Rectal smooth muscle tissue (tissue), 1 donor: ENCODE measurements around the gene VIPR2.
A peak's percentile ranks its signal among the peaks of the same experiment; 100 is the strongest.
"Not testable (repeated sequence)": the region's sequence is repeated elsewhere in the genome, so short reads cannot be mapped to it uniquely, and the experiment has no call there.

Source experiments
- H3K27ac ChIP-seq: one replicate; pipeline ENCODE4 v1.7.0; 2013; ENCODE audit warnings: low read depth, low read length, inconsistent platforms
- H3K27me3 ChIP-seq: one replicate; pipeline ENCODE4 v1.7.0; 2013; ENCODE audit warnings: low read length; ENCODE audit not compliant: control insufficient read depth, insufficient read depth
- H3K36me3 ChIP-seq: one replicate; pipeline ENCODE4 v1.7.0; 2013; ENCODE audit warnings: low read length; ENCODE audit not compliant: control insufficient read depth, insufficient read depth
- H3K4me1 ChIP-seq: one replicate; pipeline ENCODE4 v1.7.0; 2013; ENCODE audit warnings: low read length; ENCODE audit not compliant: control insufficient read depth, insufficient read depth
- H3K4me3 ChIP-seq: one replicate; pipeline ENCODE4 v1.7.0; 2013; ENCODE audit warnings: low read length
- H3K9ac ChIP-seq: one replicate; pipeline ENCODE4 v1.7.0; 2013; ENCODE audit warnings: low read length

The VIPR2 gene

DNA sequence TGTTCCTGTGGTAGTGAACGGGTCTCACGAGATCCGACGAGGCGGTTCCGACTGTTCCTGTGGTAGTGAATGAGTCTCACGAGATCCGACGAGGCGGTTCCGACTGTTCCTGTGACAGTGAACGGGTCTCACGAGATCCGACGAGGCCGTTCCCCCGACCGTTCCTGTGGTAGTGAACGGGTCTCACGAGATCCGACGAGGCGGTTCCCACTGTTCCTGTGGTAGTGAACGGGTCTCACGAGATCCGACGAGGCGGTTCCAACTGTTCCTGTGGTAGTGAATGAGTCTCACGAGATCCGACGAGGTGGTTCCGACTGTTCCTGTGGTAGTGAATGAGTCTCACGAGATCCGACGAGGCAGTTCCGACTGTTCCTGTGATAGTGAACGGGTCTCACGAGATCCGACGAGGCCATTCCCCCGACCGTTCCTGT, 43.0 kb downstream of the VIPR2 start:
- not testable (repeated sequence) for H3K27me3 ChIP-seq, H3K36me3 ChIP-seq, H3K9ac ChIP-seq, H3K27ac ChIP-seq, H3K4me3 ChIP-seq
- H3K4me1 ChIP-seq = peaks cover 18% of the 10 kb centered on the region

DNA sequence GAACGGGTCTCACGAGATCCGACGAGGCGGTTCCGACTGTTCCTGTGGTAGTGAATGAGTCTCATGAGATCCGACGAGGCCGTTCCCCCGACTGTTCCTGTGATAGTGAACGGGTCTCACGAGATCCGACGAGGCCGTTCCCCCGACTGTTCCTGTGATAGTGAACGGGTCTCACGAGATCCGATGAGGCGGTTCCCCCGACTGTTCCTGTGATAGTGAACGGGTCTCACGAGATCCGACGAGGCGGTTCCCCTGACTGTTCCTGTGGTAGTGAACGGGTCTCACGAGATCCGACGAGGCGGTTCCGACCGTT, 43.6 kb downstream of the VIPR2 start:
- H3K36me3 ChIP-seq, H3K27ac ChIP-seq, H3K9ac ChIP-seq, H3K27me3 ChIP-seq, H3K4me3 ChIP-seq: not testable (repeated sequence)
- peaks cover 19% of the 10 kb centered on the region for H3K4me1 ChIP-seq

DNA sequence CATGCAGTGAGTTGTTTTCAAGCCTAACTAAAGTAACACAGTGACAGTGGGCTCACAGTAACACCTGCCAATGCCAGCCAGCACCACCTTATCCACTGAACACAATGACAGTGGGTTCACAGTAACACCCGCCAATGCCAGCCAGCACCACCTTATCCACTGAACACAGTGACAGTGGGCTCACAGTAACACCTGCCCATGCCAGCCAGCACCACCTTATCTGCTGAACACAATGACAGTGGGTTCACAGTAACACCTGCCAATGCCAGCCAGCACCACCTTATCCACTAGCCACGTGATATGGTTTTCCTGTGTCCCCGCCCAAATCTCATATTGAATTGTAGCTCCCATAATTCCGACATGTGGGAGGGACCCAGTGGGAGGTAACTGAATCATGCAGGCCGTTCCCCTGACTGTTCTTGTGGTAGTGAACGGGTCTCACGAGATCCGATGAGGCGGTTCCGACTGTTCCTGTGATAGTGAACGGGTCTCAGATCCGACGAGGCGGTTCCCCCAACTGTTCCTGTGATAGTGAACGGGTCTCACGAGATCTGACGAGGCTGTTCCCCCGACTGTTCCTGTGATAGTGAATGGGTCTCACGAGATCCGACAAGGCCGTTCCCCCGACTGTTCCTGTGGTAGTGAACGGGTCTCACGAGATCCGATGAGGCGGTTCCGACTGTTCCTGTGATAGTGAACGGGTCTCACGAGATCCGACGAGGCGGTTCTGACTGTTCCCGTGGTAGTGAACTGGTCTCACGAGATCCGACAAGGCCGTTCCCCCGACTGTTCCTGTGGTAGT, 44.2 kb downstream of the VIPR2 start:
- not testable (repeated sequence) for H3K27me3 ChIP-seq, H3K36me3 ChIP-seq, H3K4me3 ChIP-seq, H3K9ac ChIP-seq, H3K27ac ChIP-seq
- peaks cover 20% of the 10 kb centered on the region for H3K4me1 ChIP-seq

DNA sequence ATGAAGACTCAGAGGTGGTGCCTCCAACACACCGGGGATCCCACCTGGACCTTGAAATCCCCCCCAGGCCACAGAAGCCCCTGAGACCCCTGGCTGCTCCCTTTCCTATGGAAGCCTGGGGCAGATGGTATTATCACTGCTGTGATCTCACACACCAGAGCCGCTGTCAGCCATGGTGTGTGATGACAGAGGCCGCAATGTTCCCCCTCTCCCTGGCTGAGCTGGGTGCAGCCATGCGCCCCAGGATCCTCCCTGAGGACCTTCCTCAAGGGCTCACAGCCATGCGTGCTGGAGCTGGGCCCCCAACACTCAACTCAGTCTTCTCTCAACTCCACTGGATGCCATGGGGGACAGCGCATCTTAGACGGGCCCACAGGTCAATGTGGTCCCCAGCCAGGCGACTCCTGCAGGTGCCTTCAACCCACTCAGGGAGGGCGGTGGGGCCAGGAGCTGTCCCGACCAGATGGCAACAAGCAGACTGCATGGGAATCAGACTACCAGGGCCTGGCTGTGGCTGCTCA, 44.9 kb downstream of the VIPR2 start:
- H3K9ac ChIP-seq = no peak overlapping the region
- no peaks in the 10 kb centered on the region for H3K36me3 ChIP-seq
- H3K4me1 ChIP-seq = peaks cover 20% of the 10 kb centered on the region
- no peak overlapping the region for H3K4me3 ChIP-seq
- no peaks in the 10 kb centered on the region for H3K27me3 ChIP-seq
- peak overlapping the region; percentile 21 for H3K27ac ChIP-seq

DNA sequence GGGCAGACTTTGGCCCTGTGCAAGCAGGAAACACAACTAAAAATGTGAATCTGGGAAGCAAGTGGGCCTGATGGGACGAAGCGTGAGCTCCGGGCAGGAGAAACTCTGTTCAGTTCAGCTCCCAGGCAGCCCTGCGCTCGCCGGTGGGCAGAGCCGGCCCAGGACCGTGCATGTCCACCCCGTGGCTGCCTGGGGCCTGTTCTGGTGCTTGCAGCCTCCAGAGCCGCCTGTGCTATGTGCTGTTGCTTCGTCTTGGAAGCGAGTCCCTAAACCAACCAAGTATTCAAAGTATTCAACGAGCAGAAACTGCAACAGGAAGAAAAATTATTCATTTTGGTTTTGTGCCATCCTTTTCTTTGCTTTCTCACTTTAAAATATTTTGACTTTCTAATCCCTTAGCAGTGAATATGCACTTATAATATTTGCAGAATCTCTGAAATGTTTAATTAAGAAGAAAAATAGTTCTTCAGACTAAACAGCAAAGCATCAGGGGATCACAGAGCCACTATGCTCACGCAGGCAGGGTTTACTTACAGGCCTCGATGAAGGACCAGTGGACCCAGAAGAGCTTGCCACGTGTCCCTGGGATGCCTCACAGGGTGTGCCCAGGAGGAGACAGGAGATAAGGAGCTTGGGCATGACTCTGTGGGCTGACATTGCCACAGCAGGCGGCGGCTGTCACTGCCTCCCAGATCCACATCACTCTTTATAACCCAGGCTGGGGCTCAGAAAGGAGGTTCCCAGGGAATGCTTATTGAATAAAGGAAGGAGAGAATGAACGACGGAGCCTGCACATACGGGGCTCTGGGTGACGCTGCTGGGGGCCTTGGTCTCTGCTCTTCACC, 45.6 kb downstream of the VIPR2 start:
- Histone ChIP-seq H3K36me3 (no peaks in the 10 kb centered on the region), H3K4me3 (no peak overlapping the region), H3K9ac (no peak overlapping the region), H3K27me3 (no peaks in the 10 kb centered on the region), H3K27ac (peak overlapping the region; percentile 77), H3K4me1 (peaks cover 20% of the 10 kb centered on the region)

DNA sequence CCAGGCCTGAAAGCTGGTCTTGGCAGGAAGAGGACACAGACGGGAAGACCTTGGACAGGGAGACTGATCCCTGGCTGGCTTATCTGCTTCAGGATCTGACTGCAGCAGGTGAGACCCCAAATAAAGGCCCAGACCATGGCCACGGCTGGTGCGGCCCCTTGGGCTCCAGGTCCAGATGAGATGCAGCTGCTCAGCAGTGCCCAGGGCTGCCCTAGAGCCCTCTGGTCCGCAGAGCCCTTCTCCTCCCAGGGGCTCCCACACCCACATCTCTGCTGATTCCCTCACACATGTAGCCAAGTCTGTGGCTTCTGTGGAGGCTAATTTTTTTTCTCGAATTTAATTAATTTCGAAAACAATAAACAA, 46.3 kb downstream of the VIPR2 start:
- Histone ChIP-seq H3K9ac (no peak overlapping the region), H3K36me3 (no peaks in the 10 kb centered on the region), H3K27ac (peak overlapping the region; percentile 77), H3K4me3 (no peak overlapping the region), H3K27me3 (no peaks in the 10 kb centered on the region), H3K4me1 (peaks cover 20% of the 10 kb centered on the region)

DNA sequence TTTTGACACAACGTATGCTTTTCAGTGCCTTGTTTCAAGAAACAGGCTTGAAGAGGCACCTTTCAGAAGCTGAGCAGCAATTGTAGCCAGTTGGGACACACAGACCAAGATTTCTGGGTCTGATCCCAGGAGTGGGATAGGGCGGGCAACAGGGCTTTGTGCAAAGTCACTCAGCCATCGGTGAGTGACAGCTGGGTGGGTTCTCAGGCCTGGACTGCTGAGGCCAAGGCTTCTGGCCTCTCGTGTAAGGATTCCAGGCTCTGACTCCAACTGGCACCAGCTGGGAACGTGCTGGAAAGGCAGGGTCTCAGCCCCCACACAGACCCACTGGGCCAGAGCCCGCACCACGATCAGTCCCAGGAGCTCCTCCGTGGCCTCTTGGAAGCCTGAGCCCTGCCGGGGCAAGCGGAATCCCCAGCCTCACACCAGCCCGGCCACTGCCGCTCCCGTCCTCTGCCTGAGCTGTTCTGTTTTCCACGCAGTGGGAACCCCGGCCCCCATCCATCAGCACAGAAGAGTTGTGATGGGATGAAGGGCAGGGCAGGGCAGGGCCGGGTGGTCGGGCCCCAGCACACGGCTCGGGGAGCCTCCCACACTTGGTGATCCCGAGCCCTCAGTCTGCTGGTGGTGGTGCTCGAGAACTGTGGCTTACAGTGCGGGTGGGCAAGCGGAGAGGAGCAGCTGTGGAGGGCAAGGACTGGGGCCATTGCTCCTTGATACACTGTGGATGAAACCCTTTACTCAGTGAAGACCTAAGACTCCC, 46.8 kb downstream of the VIPR2 start:
- no peaks in the 10 kb centered on the region for H3K36me3 ChIP-seq
- peak overlapping the region; percentile 77 for H3K27ac ChIP-seq

DNA sequence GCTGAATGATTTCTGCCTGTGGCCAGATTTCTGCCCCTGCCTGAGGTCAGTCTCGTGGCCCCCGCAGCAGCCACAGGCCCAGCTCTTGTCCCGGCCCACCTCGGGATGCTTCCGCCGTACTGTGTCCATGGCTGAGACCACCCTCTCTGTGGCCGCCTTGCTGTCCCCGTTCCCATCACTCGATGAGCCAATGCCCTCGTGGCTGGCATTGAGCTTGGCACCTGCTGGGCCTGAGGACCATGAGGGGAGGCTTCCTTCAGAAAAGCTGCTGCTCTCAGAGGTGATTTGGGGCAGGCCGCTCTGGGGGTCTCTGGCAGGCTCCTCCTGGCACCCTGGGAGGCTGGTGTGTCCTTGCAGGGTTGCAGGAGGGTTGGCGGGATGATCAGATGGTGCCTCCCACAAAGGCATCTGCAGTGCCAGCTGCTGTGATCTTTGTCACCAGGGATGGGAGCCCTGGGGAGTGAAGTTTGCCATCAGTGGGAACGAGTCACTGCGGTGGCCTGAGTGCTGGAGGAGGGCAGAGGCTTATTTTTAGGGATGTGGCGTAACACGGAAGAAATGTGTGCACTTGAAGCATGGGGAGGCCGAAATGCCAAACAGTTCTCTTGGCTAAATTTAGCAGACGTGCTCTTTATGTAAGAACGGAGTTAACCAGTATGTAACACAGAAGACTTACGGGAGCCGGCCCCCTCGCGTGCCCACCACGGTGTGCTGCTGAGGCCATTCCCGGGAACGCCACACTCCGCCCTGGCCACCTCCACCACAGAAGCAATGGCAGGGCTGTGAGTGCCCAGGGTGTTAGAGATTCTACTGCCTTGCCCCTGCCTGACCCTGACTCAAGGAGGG, 47.7 kb downstream of the VIPR2 start:
- Histone ChIP-seq H3K27me3 (no peaks in the 10 kb centered on the region), H3K27ac (peak overlapping the region; percentile 77), H3K4me1 (peaks cover 20% of the 10 kb centered on the region), H3K4me3 (no peak overlapping the region), H3K9ac (no peak overlapping the region), H3K36me3 (no peaks in the 10 kb centered on the region)

More for the DNA sequence above, 46.8 kb downstream of the VIPR2 start:
- Histone ChIP-seq H3K4me1 (peaks cover 20% of the 10 kb centered on the region), H3K27me3 (no peaks in the 10 kb centered on the region), H3K4me3 (no peak overlapping the region), H3K9ac (no peak overlapping the region)

DNA sequence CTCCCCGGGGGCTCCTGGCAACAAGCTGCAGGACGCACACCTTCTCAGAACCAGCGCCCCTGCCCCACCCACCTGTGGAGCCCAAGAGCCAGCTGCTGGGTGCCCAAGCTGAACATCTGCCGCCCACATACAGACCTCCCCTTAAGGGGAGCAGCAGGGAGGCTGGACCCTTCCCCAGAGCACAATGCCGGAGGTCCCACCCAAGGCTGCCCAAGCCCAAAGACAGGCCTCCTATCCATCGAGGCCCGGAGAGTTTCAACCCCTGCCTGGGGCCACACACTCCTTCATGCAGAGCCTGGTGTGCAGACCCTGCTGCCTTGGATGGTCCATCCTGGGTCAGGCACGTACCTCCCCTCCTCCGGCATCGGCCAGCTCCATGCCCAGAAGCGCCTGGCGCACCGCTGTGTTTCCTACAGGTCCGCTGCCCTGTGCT, 48.7 kb downstream of the VIPR2 start:
- Histone ChIP-seq H3K4me1 (peaks cover 20% of the 10 kb centered on the region), H3K9ac (no peak overlapping the region), H3K36me3 (no peaks in the 10 kb centered on the region), H3K27ac (no peak overlapping the region), H3K27me3 (no peaks in the 10 kb centered on the region), H3K4me3 (no peak overlapping the region)

DNA sequence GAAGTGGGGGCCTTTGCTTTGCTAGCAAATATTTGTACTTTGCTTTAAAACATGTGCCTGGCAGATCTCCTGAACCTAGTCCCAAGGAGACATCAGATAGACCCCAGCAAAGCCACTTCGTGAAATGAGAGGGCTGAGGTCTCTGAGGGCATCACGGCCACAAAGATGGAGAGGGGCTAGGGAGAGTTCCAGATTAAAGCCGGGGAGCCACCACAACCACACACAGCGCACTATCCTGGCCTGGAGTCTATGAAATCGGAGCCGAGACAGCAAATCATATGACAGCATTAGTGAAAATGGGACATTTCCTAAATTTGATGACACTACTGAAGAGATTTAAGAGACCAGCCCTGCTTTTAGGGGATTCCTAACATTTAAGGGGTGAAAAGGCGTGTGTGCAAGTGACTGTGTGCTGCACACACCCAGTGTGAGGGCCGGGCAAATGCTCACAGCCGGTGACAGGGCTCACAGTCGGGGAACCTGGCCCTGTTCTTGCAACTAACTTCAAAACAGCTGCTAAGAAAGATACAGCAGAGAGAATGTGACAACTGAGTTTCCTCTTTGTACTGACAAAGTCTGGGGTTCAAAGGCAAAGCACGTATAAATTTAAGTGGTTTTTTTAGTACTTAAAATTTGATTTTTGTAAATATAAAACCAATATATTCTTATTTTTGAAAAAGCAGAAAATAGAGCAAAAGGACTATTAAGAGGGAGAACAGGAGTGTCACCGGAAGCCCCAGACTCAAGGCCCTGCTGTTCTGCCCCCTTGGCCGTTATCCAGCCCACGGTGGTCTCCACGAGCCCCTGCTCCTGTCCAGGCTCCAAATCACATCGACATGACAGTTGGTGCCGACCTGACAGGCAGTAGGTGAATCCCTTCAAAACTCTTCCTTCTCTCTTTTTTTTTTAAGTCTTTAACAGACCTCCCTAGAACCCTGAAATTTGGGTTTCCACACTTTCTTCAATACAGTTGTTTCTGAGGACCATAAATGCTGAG, 49.5 kb downstream of the VIPR2 start:
- H3K27ac ChIP-seq = no peak overlapping the region
- peaks cover 20% of the 10 kb centered on the region for H3K4me1 ChIP-seq
- H3K36me3 ChIP-seq = no peaks in the 10 kb centered on the region
- H3K9ac ChIP-seq = no peak overlapping the region
- H3K4me3 ChIP-seq = no peak overlapping the region
- H3K27me3 ChIP-seq = no peaks in the 10 kb centered on the region
